HG02678 (cell line): Measurements from ENCODE around the gene HSPA14.
"Not testable (repeated sequence)": the region's sequence is repeated elsewhere in the genome, so short reads cannot be mapped to it uniquely, and the experiment has no call there.

Experiments used
- ATAC-seq: cut with Tn5 transposase; IDR thresholded peaks from one replicate; pipeline ENCODE4 v1.9.1; 2021; ENCODE audit warnings: mild to moderate bottlenecking, moderate library complexity; ENCODE audit not compliant: unreplicated experiment

HSPA14 gene, protein sequence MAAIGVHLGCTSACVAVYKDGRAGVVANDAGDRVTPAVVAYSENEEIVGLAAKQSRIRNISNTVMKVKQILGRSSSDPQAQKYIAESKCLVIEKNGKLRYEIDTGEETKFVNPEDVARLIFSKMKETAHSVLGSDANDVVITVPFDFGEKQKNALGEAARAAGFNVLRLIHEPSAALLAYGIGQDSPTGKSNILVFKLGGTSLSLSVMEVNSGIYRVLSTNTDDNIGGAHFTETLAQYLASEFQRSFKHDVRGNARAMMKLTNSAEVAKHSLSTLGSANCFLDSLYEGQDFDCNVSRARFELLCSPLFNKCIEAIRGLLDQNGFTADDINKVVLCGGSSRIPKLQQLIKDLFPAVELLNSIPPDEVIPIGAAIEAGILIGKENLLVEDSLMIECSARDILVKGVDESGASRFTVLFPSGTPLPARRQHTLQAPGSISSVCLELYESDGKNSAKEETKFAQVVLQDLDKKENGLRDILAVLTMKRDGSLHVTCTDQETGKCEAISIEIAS

DNA sequence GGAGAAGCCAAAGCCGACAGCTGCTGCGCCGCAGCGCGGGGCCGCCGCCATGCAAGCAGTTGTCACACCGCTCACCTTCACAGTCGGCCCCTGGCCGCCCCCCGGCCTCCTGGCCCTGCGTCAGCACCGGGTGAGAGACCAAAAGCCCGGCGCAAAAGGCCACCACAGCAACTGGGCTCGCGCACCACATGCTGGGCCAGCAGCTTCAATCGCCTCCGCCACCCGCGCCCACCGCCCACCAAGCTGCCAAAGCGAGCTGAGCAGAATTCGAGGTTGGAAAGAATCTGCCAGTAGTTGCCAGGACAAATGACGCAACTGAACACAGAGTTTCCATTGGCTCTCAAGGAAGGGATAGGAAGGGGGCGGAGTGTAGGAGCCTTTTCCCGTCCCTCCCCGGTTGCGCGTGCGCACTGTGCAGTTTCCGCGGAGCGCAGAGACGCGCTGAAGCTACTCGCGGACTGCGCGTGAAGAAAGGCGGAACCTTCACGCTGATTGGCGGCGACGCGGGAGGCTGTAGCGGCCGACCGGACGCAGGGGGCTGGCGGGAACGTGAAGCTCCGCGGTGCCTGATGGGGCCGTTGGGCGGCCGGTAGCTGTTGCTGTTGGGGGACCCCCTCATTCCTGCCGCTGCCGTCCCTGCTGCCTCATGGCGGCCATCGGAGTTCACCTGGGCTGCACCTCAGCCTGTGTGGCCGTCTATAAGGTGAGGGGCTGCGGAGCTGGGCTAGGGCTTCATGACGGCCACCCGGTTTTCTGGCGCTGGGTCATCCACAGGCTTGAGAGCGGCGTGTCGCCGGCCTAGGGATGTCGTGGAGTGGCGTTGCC lies at the start of gene HSPA14, which contains the start of the genes CDNF and MSANTD7:
Gene HSPA14, plus strand, starts transcription at position 550 of the 825 bp plus-strand sequence. Its CDS starts 97 bp downstream, at position 647.
Gene CDNF, minus strand, starts transcription at position 281 of the 825 bp plus-strand sequence. Its CDS starts 91 bp downstream, at position 190.
Gene MSANTD7, plus strand, starts transcription at position 550 of the 825 bp plus-strand sequence. CDS start 3,979 bp downstream, outside the sequence.
- ATAC-seq: peak; percentile 96

DNA sequence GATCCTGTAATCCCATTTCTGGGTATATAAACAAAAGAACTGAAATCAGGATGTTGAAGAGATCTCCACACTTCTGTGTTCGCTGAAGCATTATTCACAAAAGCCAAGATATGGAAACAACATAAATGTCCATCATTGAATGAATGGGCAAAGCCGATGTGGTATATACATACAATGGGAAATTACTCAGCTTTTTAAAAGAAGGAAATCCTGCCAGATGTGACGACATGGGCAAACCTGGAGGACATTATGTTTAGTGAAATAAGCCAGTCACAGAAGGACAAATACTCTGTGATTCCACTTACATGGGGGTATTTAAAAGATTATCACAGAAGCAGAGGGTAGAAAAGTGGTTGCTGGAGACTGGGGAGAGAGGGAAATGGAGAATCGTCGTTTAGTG lies 39.5 kb upstream of the HSPA14 start:
- ATAC-seq: no peak

DNA sequence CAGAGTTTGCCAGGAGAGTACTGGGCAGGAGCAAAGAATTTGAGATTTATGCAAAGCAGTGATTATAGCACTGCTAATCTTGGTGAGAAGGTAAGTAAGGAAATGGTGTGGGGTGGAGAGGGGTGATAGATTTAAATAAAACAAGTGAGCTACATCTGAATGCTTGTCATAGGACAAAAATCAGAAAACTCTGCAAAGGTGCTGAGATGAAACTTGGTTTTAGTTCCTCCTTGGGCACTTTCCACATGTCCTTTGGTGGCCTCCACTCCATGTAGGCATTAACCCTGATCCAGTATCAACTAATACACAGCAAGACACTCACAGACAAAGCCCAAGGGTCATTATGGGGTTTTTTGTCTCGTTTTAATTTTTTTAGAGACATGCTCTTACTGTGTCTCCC lies 37.7 kb upstream of the HSPA14 start:
- no peak for ATAC-seq

DNA sequence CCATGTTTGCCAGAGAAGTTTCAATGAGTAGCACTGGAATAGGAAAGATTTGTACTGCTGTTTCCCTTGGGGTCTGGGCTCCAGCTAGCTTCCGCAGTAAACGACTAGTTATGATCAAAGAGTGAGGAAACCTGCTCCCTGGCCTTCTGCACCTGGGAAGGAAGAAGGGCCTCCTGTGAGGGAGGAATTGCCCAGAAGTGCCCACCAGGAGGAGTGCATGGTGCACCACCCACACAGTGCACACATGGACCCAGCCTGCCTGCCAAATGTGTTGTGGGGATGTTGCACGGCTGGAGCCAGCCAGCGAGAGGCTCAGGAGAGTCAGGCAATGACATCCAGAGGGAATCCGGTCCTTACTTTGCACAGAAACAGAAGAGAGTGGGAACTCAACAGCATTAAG lies 36.4 kb upstream of the HSPA14 start:
- no peak for ATAC-seq

DNA sequence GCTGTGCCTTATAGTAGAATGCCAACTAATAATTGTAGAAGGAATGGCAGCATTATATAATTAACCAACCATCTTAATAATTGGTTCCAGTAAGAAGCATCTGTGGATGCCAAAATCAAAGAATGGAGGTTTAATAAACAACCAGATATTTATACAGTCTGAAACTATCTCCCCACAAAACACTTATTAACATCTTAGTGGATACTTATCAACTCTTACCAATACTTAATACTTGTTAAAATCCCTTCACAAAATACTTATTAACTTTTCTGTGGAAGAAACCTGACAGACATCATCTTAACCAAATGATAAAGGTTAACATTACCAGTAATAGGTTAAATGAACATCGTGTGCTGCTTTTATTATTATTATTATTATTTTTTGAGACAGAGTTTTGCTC lies 34.3 kb upstream of the HSPA14 start:
- no peak for ATAC-seq

GRCh38 chr10:14806318-14806717 lies 31.8 kb upstream of the HSPA14 start:
- ATAC-seq: no peak

DNA sequence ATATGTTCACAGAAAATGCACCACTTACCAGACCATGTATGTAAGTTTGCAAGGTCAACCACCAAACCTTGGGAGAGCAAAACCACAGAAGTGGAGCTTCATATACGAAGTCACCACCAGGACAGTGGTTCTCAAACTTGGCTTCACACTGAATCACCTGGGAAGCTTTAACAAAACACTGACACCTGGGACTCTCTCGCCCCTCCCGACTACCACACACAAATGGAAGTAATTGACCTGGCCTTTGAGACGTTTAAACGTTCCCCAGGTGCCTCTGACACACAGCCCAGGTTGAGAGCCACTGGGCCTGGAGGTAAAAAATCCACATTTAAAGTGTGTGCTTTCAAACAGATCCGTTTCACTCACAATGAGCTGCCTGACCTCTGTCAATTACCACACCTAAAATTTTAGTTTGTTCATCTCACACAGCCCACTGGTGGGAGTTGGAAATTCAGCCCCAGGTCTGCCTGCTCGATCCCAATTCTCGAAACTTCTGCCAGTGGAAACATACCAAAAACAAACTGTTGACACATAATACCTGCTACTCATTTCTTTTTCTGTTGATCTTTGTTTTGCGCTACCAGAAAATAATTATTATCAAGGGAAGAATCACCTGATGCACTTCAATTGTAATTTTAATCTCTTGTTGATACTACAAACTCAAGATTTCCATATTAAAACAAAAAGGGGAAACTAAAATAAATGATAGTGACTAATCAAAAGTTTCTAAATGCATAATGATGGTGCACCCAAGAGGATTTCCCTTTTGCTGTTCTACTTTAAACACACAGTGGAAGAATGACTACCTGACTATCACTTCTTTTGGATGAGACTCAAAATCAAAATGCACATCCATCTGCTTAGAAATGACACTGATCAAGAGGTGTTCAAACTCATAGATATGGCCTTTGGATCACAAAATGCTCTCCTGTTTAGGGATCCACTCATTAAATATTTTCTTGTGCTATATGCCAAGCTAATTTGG lies 26.8 kb upstream of the HSPA14 start:
- ATAC-seq: no peak

- ATAC-seq: no peak
Observed at GRCh38 chr10:14812271-14812670, 25.8 kb upstream of the HSPA14 start.

- no peak for ATAC-seq
Observed at GRCh38 chr10:14815681-14816080, 22.4 kb upstream of the HSPA14 start.

GRCh38 chr10:14816717-14817116 lies 21.4 kb upstream of the HSPA14 start:
- not testable (repeated sequence) for ATAC-seq

DNA sequence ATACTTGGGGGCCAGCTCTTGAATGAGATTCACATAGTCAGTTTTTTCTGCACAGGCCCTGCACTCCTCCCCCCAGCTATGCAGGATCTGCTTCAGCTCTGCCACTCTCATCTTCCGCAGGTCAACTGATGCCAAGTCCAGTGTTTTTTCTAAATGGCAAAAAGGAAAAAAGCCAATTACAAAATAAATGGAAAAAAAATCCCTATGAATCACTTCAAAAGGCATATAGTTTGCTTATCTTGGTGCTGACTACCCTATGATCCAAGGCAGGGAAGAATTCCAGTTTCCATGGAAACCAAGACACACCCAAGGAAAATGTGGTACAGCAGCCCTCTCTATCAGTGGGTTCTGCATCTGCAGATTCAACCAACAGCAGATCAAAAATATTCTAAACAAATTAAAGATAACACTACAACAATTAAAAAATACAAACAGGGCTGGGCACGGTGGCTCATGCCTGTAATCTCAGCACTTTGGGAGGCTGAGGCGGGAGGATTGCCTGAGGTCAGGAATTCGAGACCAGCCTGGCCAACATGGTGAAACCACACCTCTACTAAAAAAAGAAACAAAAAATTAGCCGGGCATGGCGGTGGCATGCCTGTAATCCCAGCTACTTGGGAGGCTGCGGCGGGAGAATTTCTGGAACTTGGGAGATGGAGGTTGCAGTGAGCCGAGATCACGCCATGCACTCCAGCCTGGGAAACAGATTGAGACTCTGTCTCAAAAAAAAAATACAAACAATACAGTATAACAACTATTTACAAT lies 17.9 kb upstream of the HSPA14 start:
- ATAC-seq: no peak

- no peak for ATAC-seq
Observed at GRCh38 chr10:14820775-14821154, 17.3 kb upstream of the HSPA14 start.

DNA sequence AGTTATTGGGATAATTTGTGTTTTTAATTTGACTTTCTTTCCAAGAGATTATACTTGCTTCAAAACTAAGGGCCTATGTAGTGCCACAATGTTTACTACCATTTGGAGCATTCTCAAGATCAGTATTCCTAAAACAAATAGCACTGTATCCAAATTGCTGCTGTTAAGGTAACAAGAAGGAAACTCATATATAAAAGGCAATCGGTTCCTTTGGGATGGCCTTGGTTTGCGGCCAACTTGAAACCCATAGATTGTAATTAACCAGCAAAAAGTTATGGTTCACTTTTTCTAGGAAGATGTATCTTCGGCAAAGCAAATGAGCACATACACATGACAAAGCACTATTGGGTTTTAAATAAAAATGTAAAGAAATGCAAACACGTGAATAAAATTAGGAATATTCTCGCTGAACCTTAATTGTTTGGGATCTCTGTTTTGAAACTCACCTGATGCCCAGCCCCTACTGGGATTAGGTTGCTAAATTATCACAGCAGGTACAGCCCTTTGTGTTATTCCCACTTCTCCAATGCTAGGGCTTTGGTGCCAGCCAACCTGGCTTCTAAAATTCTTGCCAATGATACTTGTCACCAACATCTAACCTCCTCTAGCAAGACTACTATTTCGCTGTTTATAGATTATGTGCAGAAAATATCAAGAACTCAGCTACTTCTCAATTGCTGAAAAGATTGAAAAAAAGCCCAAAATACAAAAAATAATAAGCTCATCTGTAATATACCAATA lies 16.3 kb upstream of the HSPA14 start:
- no peak for ATAC-seq

GRCh38 chr10:14822879-14823755 lies 15.0 kb upstream of the HSPA14 start:
- no peak for ATAC-seq

DNA sequence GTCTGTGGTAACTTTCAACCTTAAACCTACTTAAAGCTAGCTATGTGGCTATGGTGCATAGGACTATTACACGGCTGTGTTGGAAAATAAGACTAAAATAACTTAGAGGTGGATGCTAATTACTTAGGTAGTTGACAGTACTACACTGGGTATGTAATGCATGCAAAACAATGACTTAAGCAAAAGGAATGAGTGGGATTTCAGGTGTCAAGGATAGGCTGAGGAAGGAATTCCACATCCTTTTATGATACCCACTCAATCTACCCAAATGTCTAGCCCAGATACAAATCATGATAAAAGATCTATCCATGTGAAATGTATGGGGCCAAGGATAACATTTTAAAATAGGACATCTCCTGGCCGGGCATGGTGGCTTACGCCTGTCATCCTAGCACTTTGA lies 14.1 kb upstream of the HSPA14 start:
- ATAC-seq: no peak

GRCh38 chr10:14826076-14826829 lies 11.9 kb upstream of the HSPA14 start:
- ATAC-seq: no peak

DNA sequence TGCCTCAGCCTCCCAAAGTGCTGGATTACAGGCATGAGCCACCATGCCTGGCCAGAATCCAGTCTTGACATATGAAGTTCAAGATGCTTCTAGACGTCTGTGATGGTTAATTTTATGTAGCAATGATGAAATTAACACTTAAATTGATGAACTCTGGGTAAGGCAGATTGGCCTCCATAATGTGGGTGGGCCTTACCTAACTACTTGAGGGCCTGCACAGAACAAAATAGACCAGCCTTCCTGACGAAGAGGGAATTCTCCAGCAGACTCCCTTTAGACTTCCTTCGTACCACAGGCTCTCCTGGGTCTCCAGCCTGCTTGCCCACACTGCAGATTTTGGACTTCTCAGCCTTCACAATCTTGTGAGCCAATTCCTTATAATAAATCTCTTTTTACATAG lies 5.0 kb upstream of the HSPA14 start:
- no peak for ATAC-seq
